GM12892 (cell line): ENCODE data around the gene PPP1R37.

Source experiments
- POLR2A ChIP-seq: IDR thresholded peaks from 2 replicates; pipeline ENCODE4 v1.6.1; 2011; ENCODE audit warnings: low read depth, low read length, control low read depth
- TAF1 ChIP-seq: IDR thresholded peaks from 2 replicates; pipeline ENCODE4 v1.6.1; 2011; ENCODE audit warnings: low read depth, mild to moderate bottlenecking, control low read depth, low read length, borderline replicate concordance

DNA sequence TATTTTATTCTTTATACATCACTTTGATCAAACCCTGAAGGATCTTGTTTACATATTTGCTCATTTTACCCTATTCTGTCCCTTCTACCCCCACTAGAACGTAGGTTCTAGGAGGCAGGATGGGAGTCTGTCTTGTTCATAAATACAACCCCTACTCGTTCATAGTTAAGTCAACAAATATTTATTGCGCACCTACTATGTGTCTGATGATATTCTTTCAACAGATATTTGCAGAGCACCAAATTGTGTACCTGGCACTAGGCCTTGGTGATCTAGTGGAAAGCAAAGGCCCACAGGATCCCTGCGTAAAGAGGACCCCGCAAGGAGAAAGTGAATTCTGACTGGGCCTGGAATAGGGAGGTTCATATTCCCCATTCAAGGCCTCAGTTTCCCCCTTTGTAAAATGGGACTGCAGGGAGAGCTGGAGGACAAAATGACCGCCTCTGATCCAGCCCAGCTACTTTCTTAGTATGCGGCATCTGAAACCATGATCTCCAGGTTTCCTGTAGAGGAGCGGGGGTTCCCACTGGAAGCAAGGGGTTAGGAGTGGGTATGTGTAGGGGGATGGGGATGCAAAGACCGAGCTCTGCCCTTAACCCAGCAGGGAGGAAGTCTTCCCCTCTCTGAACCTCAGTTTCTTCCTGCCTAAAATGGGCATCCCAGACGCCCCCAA lies 14.5 kb upstream of the PPP1R37 start:
- no peak for TF ChIP-seq POLR2A
- no peak for TF ChIP-seq TAF1
